GM10266 (cell line): ENCODE measurements around the gene BLOC1S3.
A peak's percentile ranks its signal among the peaks of the same experiment; 100 is the strongest.

Experiments
- DNase-seq: peaks from one replicate; pipeline ENCODE4 v3.0.0; 2012; ENCODE audit errors: extremely low spot score
- TF ChIP-seq, protein P1 (sequence below): IDR thresholded peaks from 2 replicates; pipeline ENCODE4 v1.5.1; 2012; ENCODE audit warnings: mild to moderate bottlenecking, low read depth; ENCODE audit not compliant: control insufficient read depth, insufficient read depth; ENCODE audit errors: missing control alignments

BLOC1S3 gene

DNA sequence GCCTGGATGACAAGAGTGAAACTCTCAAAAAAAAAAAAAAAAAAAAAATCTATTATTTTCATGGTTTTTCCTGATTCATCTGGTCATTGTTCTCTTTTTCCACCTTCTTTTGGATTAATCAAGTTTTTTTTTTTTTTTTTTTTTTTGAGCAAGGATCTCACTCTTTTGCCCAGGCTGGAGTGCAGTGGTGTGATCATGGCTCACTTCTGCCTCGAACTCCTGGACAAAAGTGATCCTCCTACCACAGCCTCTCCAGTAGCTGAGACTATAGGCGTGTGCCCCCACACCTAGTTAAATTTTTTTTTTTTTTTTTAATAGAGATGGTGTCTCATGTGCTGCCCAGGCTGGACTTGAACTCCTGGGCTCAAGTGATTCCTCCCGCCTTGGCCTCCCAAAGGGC, 27.7 kb downstream of the BLOC1S3 start:
- TF ChIP-seq, protein P1, sequence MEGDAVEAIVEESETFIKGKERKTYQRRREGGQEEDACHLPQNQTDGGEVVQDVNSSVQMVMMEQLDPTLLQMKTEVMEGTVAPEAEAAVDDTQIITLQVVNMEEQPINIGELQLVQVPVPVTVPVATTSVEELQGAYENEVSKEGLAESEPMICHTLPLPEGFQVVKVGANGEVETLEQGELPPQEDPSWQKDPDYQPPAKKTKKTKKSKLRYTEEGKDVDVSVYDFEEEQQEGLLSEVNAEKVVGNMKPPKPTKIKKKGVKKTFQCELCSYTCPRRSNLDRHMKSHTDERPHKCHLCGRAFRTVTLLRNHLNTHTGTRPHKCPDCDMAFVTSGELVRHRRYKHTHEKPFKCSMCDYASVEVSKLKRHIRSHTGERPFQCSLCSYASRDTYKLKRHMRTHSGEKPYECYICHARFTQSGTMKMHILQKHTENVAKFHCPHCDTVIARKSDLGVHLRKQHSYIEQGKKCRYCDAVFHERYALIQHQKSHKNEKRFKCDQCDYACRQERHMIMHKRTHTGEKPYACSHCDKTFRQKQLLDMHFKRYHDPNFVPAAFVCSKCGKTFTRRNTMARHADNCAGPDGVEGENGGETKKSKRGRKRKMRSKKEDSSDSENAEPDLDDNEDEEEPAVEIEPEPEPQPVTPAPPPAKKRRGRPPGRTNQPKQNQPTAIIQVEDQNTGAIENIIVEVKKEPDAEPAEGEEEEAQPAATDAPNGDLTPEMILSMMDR: no peak
- no peak for DNase-seq

DNA sequence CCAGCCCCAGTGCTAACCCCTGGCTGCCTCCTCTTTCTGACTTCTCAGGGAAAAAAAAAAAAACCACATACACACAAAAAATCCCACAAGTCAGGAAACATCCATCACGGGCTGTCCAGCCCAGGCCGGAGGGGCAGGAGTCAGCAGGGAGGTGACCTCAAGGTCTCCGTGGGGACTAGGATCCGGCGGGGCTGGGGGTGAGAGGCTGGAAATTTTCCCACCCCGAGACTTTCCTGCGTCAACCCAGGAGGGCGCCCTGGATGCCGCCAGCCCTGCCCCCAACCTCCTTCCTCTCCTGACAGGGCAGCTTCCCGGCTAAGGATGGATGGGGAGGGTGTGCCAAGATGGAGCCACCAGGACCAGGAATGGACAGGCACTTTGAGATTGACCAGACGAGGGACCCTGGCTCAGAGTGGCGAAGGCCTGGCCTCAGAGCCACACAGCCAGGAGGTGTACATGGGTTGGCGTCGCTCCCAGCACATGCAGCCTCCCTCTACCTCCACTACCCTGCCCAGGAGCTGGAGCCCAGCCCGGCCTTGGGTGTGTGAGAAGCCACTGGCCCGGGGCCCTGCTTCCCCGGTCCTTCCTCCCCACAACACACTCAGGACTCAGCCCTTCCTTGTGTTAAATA, 33.3 kb downstream of the BLOC1S3 start:
- TF ChIP-seq, protein P1: no peak
- peak; percentile 11 for DNase-seq

DNA sequence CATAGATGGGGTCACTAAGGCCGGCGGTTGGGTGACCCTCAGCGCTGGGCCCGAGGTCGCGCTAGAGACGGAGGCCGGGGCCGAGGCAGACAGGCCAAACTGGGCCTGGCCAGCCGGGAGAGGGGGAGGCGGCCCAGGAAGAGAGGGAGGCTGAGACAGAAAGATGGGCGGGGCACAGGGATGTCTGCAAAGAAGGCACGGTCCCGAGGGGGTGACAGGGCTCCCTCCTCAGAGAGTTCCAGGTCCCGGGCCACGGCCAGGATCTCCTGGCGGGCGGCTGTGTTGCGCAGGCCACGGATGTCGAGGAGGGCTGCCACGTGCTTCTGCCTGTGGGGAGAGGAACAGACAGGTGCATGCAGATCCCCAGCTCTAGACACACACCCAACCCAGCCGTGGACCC, 34.4 kb downstream of the BLOC1S3 start:
- no peak for DNase-seq
- TF ChIP-seq, protein P1: no peak

DNA sequence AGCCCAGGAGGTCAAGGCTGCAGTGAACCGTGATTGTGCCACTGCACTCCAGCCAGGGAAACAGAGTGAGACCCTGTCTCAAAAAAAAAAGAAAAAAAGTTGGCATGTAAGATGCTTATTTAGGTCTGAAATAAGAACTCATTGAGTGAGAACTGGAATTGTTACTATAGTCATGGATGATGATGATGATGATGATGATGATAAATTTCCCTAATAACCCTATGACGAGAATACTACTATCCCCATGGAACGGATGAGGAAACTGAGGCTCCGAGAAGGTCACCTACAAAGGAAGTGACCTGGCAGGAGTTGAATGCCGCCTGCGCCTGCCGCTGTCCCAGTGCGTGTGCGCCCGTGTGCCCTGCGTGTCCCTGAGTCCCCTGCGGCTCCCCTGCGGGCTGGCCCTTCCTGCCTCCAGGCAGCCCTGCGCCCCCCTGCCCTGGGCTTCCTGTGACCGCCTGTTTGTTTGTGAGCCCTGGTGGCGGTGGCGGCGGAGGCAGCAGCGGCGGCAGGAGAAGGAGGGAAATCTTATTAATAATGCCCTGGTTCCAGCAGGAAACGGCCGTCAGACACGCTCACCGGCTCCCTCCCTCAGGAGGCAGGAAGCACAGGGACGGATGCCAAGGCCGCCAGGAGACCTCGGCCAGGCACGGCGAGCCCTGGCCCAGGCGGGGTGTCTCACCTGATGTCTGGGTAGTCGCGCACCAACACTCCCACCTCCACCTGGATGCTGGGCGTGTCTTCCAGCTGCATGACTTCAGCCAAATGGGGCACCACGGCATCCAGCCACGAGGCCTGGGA, 37.0 kb downstream of the BLOC1S3 start:
- TF ChIP-seq, protein P1: no peak
- DNase-seq: no peak

DNA sequence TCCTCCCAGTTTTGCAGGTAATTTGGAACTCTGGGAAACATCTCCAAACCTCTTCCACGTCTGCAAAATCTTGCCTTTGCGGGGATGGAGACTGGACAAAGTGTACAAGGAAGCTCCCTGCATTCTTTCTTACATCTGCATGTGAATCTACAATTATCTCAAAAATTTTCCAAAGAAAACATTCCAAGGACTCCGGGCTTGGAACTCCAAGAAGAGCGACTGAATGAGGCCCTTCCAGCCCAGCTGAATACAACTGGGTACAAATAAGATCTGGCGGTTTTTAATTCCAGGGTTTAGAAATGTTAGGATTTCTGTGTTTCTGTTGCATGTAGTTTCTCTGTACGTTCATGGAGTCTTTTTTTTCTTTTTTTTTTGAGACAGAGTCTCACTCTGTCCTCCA, 38.1 kb downstream of the BLOC1S3 start:
- DNase-seq: no peak
- TF ChIP-seq, protein P1: no peak

DNA sequence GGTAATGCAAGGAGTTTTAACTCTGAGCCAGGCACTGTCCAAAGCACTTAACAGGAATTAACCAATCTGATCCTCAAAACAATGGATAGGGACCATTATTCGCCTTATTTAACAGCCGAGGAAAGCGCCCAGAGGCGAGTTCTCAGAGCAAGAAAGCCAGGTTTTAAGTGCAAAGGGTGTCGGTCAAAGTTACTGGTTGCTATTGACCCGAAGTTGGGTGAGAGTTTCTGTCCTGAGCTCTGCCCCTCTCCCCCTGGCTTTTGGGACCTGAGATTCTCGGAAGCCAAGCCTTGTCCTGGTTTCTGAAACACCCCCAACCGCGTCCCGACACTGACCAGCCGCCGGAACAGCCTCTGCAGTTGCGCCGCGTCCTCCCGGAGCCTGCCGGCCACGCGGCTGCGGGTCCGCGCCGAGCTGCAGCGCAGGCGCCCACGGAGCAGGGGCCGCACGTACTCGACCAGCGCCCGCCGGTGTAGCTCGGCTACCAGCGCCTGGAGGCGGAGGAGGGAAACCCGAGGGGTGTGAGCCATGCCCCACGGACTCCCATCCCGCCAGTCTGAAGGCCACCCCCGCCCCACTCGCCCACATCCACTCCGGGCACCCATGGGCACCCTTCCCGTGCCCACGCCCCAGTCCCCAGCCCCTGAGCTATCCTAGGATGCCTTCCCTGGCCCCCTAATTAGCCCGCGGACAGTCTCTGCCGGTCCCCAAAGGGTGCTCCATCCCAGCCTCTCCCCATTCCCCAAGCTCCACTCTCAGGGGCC, 38.8 kb downstream of the BLOC1S3 start:
- DNase-seq: no peak
- TF ChIP-seq, protein P1: no peak
